HUDEP-2 (cell line): ENCODE data around the gene GP9.
"Not testable (repeated sequence)": the region's sequence is repeated elsewhere in the genome, so short reads cannot be mapped to it uniquely, and the experiment has no call there.

ENCODE experiments used
- DNase-seq, 76 experiments: peaks; one replicate each; lab custom pipeline; 2025; ENCODE audit not compliant: unreplicated experiment in 76 of 76; lab: John Stamatoyannopoulos, UW

GP9 gene

DNA sequence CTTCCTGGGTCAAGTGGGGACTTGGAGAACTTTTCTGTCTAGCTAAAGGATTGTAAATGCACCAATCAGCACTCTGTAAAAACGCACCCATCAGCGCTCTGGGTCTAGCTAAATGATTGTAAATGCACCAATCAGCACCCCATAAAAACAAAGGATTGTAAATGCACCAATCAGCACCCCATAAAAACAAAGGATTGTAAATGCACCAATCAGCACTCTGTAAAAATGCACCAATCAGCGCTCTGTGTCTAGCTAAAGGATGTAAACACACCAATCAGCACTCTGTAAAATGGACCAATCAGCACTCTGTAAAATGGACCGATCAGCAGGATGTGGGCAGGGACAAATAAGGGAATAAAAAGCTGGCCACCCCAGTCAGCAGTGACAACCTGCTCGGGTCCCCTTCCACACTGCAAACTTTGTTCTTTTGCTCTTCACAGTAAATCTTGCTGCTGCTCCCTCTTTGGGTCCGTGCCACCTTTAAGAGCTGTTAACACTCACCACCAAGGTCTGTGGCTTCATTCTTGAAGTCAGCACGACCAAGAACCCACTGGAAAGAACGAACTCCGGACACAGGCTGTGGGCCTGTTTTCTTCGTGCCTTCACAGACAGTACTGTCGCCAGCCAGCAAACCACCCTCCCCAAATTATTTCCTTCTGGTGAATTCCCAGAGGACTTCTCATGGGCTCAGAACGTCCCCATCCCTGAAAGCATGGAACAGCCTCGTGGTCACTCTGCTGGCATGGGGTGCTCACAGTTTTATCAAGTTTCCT, 8.9 kb downstream of the GP9 start:
- not testable (repeated sequence) for DNase-seq

DNA sequence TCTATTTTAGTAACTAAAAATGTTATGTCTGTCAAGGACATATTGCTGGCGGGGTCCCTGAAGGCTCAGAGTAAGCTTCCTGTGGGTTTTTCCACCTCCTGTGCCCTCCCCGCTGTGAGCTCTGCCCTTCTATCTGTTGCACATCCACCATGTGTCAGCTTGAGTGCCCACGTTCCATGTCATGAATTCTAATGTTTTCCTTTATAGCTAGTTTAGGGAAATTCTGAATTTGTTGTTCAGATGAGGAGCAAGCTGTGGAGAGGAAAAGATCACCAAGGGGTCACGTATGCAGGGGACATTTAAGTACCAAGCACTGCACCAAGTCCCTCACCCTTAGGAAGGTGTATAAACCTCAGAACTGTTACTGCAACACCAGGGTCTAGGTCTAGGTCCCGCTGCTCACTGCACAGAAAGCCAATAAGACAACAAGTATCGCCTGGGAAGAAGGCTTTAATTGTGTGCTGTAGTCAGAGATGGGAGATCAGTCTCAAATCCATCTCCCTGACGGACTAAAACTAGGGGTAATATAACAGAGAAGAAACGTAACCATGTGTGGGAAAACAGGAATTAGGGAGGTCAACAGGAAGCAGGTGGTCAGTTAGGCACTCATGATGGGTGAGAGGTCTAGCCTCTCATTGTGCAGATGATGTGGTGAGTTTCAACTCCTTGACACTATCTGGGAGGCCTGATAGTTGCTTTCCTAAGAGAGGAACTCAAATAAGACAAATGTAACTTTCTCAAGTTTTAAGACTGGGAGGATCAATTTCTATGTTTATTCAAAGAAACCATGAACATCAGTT, 9.7 kb downstream of the GP9 start:
- DNase-seq: no peak

DNA sequence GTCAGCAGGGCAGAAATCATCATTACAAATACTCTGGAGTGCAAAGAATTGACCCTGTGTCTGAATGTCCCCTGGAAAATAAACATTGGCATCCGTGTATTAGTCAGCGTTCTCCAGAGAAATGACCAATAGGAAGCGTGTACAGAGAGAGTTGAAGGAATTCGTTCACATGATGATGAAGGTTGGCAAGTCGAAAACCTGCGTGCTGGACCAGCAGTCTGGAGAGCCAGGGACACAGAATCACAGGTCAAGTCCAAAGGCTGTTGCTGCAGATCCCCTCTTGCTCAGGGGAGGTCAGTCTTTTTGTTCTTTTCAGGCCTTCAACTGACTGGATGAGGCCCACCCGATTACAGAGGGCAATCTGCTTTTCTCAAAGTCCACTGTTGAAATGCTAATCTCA, 16.6 kb downstream of the GP9 start:
- DNase-seq: no peak

GRCh38 chr3:129078510-129078909, 17.9 kb downstream of the GP9 start:
- DNase-seq: no peak

GRCh38 chr3:129081503-129081902, 20.9 kb downstream of the GP9 start:
- DNase-seq: no peak

GRCh38 chr3:129082026-129082425, 21.4 kb downstream of the GP9 start:
- DNase-seq: no peak

DNA sequence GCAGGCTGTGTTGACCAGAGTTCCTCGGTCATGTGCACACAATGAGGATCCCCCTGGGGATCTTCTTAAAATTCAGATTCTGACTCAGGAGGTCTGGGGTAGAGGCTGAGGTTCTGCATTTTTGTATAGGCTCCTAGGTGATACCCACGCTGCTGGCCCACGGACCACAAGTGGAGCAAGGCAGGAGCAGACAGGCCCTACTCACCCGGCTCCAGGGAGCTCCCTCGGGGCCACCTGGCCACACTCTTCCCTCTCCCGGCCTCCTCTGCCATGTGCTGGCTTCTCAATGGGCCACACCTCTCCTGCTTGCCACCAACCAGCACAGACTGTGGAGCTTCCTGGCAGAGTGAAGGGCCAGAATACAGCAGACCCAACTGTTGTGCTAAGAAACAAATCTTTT, 23.9 kb downstream of the GP9 start:
- DNase-seq: no peak

GRCh38 chr3:129085165-129085715, 24.7 kb downstream of the GP9 start:
- DNase-seq: no peak

GRCh38 chr3:129085818-129086217, 25.2 kb downstream of the GP9 start:
- no peak for DNase-seq

DNA sequence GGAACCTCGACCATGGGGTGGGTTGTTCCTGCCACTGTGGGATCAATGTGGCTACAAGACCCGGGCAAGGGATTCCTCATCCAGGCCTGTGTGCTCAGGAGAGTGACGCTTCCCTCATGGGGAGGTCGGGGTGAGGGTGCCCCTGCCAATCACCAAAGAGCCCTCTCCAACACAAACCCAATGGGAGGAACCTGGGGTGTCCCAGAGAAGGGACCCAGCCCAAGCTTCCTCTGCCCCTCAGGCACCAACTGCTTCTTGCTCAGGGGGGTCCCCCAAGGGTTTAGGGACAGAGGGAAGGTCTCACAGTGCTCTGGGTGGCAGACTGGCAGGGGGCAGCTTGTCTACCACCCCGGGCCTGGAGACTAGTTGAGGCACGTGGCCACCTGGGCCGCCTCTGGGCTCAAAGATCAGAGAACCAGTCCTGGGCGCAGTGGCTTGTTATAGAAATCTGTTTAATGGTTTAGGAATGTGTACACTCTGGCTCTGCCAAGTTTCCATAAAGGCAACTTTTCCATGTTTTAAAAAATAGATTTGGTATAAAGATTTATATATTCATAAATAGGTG, 26.6 kb downstream of the GP9 start:
- no peak for DNase-seq

GRCh38 chr3:129087904-129088303, 27.3 kb downstream of the GP9 start:
- DNase-seq: peak in 14 of 76 experiments; percentile 9 to 53 (median 27)

- not testable (repeated sequence) for DNase-seq
Observed at GRCh38 chr3:129088312-129088711, 27.7 kb downstream of the GP9 start.

DNA sequence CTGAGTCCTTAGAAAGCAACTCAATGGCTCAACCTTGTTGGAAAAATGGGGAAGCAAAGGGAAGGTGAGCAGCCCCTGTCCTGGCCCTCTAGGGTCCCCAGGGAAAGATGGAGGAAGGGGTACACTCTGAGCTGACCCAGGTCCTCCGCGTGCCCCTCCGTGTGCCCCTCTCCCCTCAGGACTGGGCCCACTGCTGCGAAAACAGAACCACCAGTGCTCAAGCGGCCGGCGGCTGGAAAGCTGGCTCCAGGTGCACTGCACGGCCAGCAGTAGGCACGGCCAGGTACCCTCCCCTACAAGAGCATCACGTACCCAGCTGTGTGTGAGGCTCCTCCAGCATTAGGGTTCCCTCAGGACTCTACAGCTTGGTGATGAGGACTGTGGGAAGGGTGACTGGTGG, 34.7 kb downstream of the GP9 start:
- DNase-seq: no peak

- no peak for DNase-seq
Observed at GRCh38 chr3:129100274-129100673, 39.7 kb downstream of the GP9 start.

DNA sequence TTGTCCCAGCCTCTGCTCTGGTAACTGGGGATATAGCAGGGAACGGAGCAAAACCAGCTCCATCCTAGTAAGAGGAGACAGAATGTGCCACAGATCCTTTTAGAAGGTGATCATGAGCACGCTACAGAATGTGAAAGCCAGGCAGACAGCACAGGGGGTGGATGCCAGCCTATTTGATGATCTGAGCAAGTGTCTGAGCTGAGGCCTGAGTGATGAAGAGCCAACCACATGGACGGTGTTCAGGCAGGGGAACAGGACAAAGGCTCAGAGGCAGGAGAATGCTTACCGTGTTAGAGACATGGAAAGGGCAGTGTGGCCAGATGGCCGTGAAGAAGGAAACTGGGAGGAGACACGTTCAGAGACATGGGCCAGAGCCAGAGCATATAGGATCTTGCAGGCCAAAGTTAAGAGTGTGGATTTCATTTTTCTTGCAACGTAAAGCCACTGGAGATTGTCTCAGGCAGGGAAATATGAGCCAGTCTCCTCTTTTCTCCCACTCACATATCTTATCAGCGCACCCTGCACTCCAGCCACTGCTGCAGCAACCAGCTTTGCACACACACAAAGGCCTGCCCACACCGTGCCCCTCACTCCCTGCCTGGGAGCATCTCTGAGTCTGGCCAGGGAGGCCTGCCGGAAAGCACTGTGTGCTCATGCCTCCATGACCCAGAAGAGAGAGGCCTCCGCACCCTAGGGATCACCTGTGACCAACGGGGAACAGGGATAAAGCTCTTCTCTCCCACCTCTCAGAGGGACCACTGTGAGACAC, 41.0 kb downstream of the GP9 start:
- DNase-seq: peak in 2 of 76 experiments; percentile 5 to 25

- no peak for DNase-seq
Observed at GRCh38 chr3:129103296-129103695, 42.7 kb downstream of the GP9 start.

DNA sequence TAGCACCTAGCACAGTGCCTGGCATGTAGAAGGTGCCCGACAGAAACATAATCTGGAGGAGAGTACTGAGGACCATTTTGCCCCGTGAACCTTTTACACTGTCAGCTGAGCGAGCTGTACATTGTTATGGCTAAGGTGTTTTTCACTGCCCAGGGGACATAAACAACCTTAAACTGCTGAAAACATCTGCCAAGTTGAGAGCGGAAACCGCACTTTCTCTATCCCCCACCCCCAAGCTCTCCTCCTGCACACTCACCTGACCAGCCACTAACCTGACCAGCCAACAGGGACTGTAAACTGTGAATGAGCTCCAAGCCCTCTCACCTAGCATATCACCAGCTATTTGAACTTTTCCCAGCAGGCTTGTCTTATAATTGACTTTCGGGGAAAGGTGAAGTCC, 43.5 kb downstream of the GP9 start:
- no peak for DNase-seq

GRCh38 chr3:129104498-129105079, 44.0 kb downstream of the GP9 start:
- DNase-seq: no peak

GRCh38 chr3:129105862-129106261, 45.3 kb downstream of the GP9 start:
- no peak for DNase-seq

- DNase-seq: peak in 6 of 76 experiments; percentile 1 to 11 (median 6)
Observed at GRCh38 chr3:129106320-129106719, 45.7 kb downstream of the GP9 start.
